Adrenal gland (tissue), 12 donors: Measurements from ENCODE around the gene PDRG1. TPM values are rescaled to one million over a fixed set of nuclear protein-coding genes. Genes with fewer than 3 reads are reported as not detected.

Experiments used
- DNase-seq, 7 donors: peaks; one replicate each; pipeline ENCODE4 v3.0.0-alpha.2; 2019 to 2020
- H3K27ac ChIP-seq, 5 donors: fragments of 200-600 bp; sonication (generic) in 4 of 5; 1 replicate in 3 of 5; 2 replicates in 2 of 5; pipeline versions ENCODE4 v1.5.1 to v1.8.0; 2016 to 2020; ENCODE audit warnings: mild to moderate bottlenecking in 1 of 5
- H3K27me3 ChIP-seq: fragments of 200-600 bp; 2 replicates; pipeline ENCODE4 v1.8.0; 2021
- H3K36me3 ChIP-seq, 2 donors: fragments of 200-600 bp; replicated peaks in 1 of 2; 1 replicate in 1 of 2; 2 replicates in 1 of 2; pipeline versions ENCODE4 v1.5.1 to v1.8.0; 2018 to 2022
- H3K4me1 ChIP-seq, 2 donors: fragments of 200-600 bp; replicated peaks in 1 of 2; 1 replicate in 1 of 2; 2 replicates in 1 of 2; pipeline versions ENCODE4 v1.5.1 to v1.8.0; 2018 to 2021
- H3K4me3 ChIP-seq, 4 donors: fragments of 200-600 bp; sonication (generic) in 3 of 4; one replicate each; pipeline ENCODE4 v1.5.1; 2016 to 2018
- H3K9me3 ChIP-seq, 3 donors: fragments of 200-600 bp; sonication (generic) in 1 of 3; replicated peaks in 1 of 3; 1 replicate in 2 of 3; 2 replicates in 1 of 3; pipeline versions ENCODE4 v1.5.1 to v1.8.0; 2016 to 2021
- POLR2A ChIP-seq, 2 donors: fragments of 450-650 bp; IDR thresholded peaks; one replicate each; pipeline ENCODE4 v1.6.1; 2017; ENCODE audit warnings: antibody characterized with exemption in 2 of 2, mild to moderate bottlenecking in 2 of 2, moderate library complexity in 1 of 2
- WGBS, 4 donors: extraction: QIAGEN DNeasy Blood & Tissue Kit in 2 of 4; methylation state at CpG; one replicate each; pipeline versions ENCODE4 v1.1.5 to v1.1.7; 2013 to 2017; 5-methylcytosine and 5-hydroxymethylcytosine counted together
- intact Hi-C, 2 donors: fragments of 100-400 bp; cut with DNase I; formaldehyde crosslinking; loops; one replicate each; pipeline versions ENCODE4 v1.14.1 to v1.15.0; 2022 to 2023
- polyA plus RNA-seq, 3 donors: library from polyadenylated mRNA; stranded (reverse); fragments of 200-250 nt in 2 of 3; fragments of 350-450 nt in 1 of 3; fragmentation: Illumina TruSeq in 1 of 3; extraction: RNeasy Lipid Tissue Mini Kit (QIAGEN cat#74804) in 1 of 3; gene quantifications; one replicate each; pipeline ENCODE4 v1.2.3, GENCODE V29; 2013 to 2014
- total RNA-seq, 9 donors: library from RNA; depleted of rRNA in 4 of 9; stranded (reverse); fragments of >200 nt in 4 of 9; fragments of 120-200 nt in 1 of 9; fragmentation: NEBNext Ultra II Directional in 1 of 9; extraction: Animal tissue kit (Norgen Biotek cat#: 25700) in 1 of 9; gene quantifications; one replicate each; pipeline versions ENCODE4 v1.1.0 to v1.2.4, GENCODE V29; 2013 to 2023
- TF ChIP-seq, protein P1 (sequence below), 6 experiments: fragments of 450-650 bp in 4 of 6; fragments of 200-600 bp in 2 of 6; sonication (generic) in 1 of 6; IDR thresholded peaks; 1 replicate in 5 of 6; 2 replicates in 1 of 6; pipeline versions ENCODE4 v1.5.1 to v1.8.0; 2016 to 2021; ENCODE audit warnings: antibody characterized with exemption in 6 of 6, mild to moderate bottlenecking in 2 of 6, moderate library complexity in 1 of 6
- donor health status: healthy with polysubstance abuse.
- donor health status: Bipolar disorder and iron deficiency.
- donor health status: DM: yes; HTN: yes; CAD: no.
- donor health status: DM: no; HTN: no; CAD: no.
- donor health status: DM: no; HTN: no; CAD: no.
- donor health status: DM: yes; HTN: yes; CAD: no.

PDRG1 gene
- total and polyA plus RNA-seq, 12 donors: 5.1 to 27.5 (median 14.2) TPM

- no peak overlapping the region for H3K27ac ChIP-seq
- H3K36me3 ChIP-seq: peaks cover 0 to 42% of the 10 kb centered on the region in 2 donors
- peaks cover 8 to 10% of the 10 kb centered on the region in 2 donors for H3K4me1 ChIP-seq
- intact Hi-C loops: loop anchor here (5.0 kb wide), 1 partner anchor 98 kb away; no protein-coding TSS in a partner anchor
- H3K4me3 ChIP-seq: no peak overlapping the region
- no peak for TF ChIP-seq POLR2A (IDR thresholded peaks at IDR 0.05)
- TF ChIP-seq, protein P1, sequence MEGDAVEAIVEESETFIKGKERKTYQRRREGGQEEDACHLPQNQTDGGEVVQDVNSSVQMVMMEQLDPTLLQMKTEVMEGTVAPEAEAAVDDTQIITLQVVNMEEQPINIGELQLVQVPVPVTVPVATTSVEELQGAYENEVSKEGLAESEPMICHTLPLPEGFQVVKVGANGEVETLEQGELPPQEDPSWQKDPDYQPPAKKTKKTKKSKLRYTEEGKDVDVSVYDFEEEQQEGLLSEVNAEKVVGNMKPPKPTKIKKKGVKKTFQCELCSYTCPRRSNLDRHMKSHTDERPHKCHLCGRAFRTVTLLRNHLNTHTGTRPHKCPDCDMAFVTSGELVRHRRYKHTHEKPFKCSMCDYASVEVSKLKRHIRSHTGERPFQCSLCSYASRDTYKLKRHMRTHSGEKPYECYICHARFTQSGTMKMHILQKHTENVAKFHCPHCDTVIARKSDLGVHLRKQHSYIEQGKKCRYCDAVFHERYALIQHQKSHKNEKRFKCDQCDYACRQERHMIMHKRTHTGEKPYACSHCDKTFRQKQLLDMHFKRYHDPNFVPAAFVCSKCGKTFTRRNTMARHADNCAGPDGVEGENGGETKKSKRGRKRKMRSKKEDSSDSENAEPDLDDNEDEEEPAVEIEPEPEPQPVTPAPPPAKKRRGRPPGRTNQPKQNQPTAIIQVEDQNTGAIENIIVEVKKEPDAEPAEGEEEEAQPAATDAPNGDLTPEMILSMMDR (IDR thresholded peaks at IDR 0.05): no peak
- no peaks in the 10 kb centered on the region for H3K9me3 ChIP-seq
- 70 to 75% (median 73%) methylated on average over 7 to 9 of the region's 9 CpGs for WGBS, 4 donors
- no peak for DNase-seq
- no peaks in the 10 kb centered on the region for H3K27me3 ChIP-seq
These were observed 1.8 kb downstream of the PDRG1 start for GRCh38 chr20:31949877-31950646.

DNA sequence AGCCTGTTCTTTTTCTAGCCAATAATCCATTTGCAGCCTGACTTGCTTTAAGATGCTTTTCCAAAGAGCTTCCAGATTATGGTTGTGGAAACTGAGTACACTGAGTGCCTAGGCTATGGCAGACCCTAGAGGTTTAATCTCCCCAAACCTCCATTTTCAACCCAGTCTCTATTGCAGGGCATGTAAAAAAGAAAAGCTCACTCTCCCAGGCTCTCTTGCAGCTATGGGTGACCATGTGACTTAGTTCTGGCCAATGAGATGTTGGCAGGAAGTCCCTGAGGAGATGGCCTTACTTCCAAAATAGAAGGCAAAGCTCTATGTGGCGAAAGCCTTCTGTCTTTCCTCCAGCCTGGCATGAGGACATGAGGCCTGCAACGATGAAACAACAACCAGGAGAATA, 3.8 kb downstream of the PDRG1 start:
- H3K4me1 ChIP-seq: peaks cover 14 to 17% of the 10 kb centered on the region in 2 donors
- H3K27ac ChIP-seq: no peak overlapping the region
- H3K9me3 ChIP-seq: no peaks in the 10 kb centered on the region
- WGBS, 4 donors: 98 to 100% (median 100%) methylated on average over 2 of the region's 2 CpGs
- no peak for TF ChIP-seq POLR2A (IDR thresholded peaks at IDR 0.05)
- TF ChIP-seq, protein P1 (IDR thresholded peaks at IDR 0.05): no peak
- no peaks in the 10 kb centered on the region for H3K27me3 ChIP-seq
- H3K36me3 ChIP-seq: peaks cover 0 to 48% of the 10 kb centered on the region in 2 donors
- intact Hi-C loops: no loop called here
- H3K4me3 ChIP-seq: no peak overlapping the region
- DNase-seq: peak in 1 of 7 donors; percentile 2

- Histone ChIP-seq H3K36me3 (peaks cover 0 to 48% of the 10 kb centered on the region in 2 donors), H3K4me3 (no peak overlapping the region), H3K4me1 (peaks cover 9 to 12% of the 10 kb centered on the region in 2 donors), H3K27ac (no peak overlapping the region), H3K9me3 (no peaks in the 10 kb centered on the region), H3K27me3 (no peaks in the 10 kb centered on the region)
- TF ChIP-seq, protein P1 (IDR thresholded peaks at IDR 0.05): no peak
- no peak for TF ChIP-seq POLR2A (IDR thresholded peaks at IDR 0.05)
- intact Hi-C loops: no loop called here
- no peak for DNase-seq
- WGBS, 4 donors: 66 to 77% (median 69%) methylated on average over 3 to 6 of the region's 6 CpGs
These were observed 6.1 kb downstream of the PDRG1 start for GRCh38 chr20:31945785-31946184.

DNA sequence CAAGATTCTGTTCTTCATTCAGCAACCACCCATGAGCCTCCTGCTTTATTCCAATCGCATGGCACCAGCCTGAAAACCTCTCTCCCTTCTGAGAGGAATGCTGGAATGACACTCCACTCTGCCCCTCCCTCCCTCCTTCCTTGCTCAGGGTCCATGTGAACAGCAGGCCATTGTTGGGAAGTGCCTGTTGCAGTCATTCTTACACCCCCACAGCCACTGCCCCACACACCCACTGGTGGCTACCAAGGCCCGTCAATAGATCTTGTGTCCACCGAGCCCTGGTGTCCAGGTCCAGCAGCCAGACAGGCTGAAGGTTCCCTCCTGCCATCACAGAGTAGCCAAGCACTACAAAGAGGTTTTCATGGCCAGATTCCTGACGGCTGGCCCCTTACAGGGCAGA, 6.5 kb downstream of the PDRG1 start:
- H3K9me3 ChIP-seq: no peaks in the 10 kb centered on the region
- H3K4me3 ChIP-seq: no peak overlapping the region
- no peaks in the 10 kb centered on the region for H3K27me3 ChIP-seq
- no peak overlapping the region for H3K27ac ChIP-seq
- WGBS, 4 donors: 61 to 85% (median 76%) methylated on average over 3 to 4 of the region's 4 CpGs
- no peak for TF ChIP-seq POLR2A (IDR thresholded peaks at IDR 0.05)
- TF ChIP-seq, protein P1 (IDR thresholded peaks at IDR 0.05): no peak
- H3K4me1 ChIP-seq: peaks cover 7 to 8% of the 10 kb centered on the region in 2 donors
- peaks cover 0 to 48% of the 10 kb centered on the region in 2 donors for H3K36me3 ChIP-seq
- no peak for DNase-seq
- intact Hi-C loops: no loop called here
